Brain microvascular endothelial cell (primary cell): ENCODE results near the gene TCN1.
"Not testable (repeated sequence)": the region's sequence is repeated elsewhere in the genome, so short reads cannot be mapped to it uniquely, and the experiment has no call there.

Source experiments
- DNase-seq: peaks from one replicate; pipeline ENCODE4 v3.0.0-alpha.2; 2020
- H3K27ac ChIP-seq: fragments of 250-450 bp; sonication (Bioruptor Pico); 2 replicates; pipeline ENCODE4 v1.5.1; 2020; ENCODE audit warnings: mild to moderate bottlenecking, moderate library complexity
- H3K27me3 ChIP-seq: fragments of 250-450 bp; sonication (Bioruptor Pico); replicated peaks from 2 replicates; pipeline ENCODE4 v1.5.1; 2020; ENCODE audit warnings: mild to moderate bottlenecking
- H3K36me3 ChIP-seq: fragments of 250-450 bp; sonication (Bioruptor Pico); replicated peaks from 2 replicates; pipeline ENCODE4 v1.5.1; 2020; ENCODE audit warnings: mild to moderate bottlenecking
- H3K4me3 ChIP-seq: 2 replicates; pipeline ENCODE4 v1.5.1; 2011; ENCODE audit warnings: low read depth, mild to moderate bottlenecking, control low read depth, low read length, moderate library complexity
- in situ Hi-C: cut with HindIII; loops from 2 replicates; pipeline ENCODE4 v1.10.0; 2017; ENCODE audit warnings: low sequenced_read_pairs, low pct_ligation_motif_present
- TF ChIP-seq, protein P1 (sequence below): IDR thresholded peaks from 2 replicates; pipeline ENCODE4 v1.5.1; 2011; ENCODE audit warnings: low read depth, mild to moderate bottlenecking, moderate library complexity, low read length, control low read depth, inconsistent platforms; ENCODE audit errors: missing control alignments

Gene TCN1

GRCh38 chr11:59822989-59823566, 43.2 kb downstream of the TCN1 start:
- H3K27me3 ChIP-seq: no peaks in the 10 kb centered on the region
- no peaks in the 10 kb centered on the region for H3K36me3 ChIP-seq
- peak; percentile 69 for DNase-seq
- no peak overlapping the region for H3K27ac ChIP-seq
- no peak overlapping the region for H3K4me3 ChIP-seq
- TF ChIP-seq, protein P1, sequence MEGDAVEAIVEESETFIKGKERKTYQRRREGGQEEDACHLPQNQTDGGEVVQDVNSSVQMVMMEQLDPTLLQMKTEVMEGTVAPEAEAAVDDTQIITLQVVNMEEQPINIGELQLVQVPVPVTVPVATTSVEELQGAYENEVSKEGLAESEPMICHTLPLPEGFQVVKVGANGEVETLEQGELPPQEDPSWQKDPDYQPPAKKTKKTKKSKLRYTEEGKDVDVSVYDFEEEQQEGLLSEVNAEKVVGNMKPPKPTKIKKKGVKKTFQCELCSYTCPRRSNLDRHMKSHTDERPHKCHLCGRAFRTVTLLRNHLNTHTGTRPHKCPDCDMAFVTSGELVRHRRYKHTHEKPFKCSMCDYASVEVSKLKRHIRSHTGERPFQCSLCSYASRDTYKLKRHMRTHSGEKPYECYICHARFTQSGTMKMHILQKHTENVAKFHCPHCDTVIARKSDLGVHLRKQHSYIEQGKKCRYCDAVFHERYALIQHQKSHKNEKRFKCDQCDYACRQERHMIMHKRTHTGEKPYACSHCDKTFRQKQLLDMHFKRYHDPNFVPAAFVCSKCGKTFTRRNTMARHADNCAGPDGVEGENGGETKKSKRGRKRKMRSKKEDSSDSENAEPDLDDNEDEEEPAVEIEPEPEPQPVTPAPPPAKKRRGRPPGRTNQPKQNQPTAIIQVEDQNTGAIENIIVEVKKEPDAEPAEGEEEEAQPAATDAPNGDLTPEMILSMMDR: peak; percentile 72
- in situ Hi-C loops: no loop called here

DNA sequence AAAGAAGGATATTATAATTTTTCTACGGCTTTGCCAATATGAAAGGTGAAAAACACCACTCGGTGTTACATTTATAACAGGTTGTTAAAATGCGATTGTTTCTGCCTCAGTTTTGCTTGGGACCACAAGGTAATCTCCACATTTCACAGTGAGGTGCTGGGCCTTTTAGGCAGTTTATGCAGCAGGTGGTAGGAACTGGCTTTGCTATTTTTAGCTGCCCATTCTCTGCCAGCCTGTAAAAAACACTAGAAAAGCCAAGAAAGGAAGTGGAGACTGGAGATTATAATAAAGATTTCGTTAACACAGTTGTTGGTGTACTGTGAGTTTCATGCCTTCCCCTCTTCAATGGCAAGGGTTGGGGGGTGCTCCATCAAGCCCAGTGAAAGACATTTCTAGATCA, 47.7 kb downstream of the TCN1 start:
- in situ Hi-C loops: no loop called here
- no peak for DNase-seq
- Histone ChIP-seq H3K27me3 (no peaks in the 10 kb centered on the region), H3K27ac (no peak overlapping the region), H3K36me3 (no peaks in the 10 kb centered on the region), H3K4me3 (no peak overlapping the region)
- TF ChIP-seq, protein P1: no peak

DNA sequence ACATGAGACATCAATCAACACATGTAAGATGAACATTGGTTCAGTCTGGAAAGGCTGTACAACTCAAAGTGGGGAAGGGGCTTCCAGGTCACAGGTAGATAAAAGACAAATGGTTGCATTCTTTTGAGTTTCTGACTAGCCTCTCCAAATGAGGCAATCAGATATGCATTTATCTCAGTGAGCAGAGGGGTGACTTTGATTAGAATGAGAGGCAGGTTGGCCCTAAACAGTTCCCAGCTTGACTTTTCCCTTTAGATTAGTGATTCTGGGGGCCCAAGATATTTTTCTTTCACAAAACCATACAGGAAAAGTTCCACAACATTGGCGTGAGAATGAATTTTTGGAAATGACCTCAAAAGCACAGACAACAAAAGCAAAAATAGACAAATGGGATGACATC, 49.9 kb downstream of the TCN1 start:
- in situ Hi-C loops, DNase-seq, H3K36me3 ChIP-seq, H3K27ac ChIP-seq, H3K4me3 ChIP-seq, H3K27me3 ChIP-seq: not testable (repeated sequence)

DNA sequence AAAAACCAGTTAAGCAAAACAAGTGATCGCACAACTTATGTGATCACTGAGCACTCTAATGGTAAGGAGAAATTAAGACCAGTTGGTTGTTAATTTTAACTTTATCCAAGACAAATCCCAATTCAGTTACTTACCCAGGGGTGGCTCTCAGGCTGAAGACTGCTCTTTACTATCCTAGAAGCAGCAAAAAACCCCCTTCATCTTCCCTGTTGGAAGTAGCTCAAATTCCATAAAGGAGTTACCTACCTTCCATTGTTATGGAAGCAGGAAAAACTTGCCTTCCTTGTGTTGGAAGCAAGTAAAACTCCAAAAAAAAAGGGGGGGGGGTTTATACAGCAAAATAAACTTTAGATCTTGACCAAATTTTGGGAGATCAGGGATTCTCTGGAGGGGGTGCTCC, 50.5 kb downstream of the TCN1 start:
- TF ChIP-seq, protein P1: no peak
- no peak for DNase-seq
- no peak overlapping the region for H3K4me3 ChIP-seq
- H3K27ac ChIP-seq: no peak overlapping the region
- no peaks in the 10 kb centered on the region for H3K36me3 ChIP-seq
- no peaks in the 10 kb centered on the region for H3K27me3 ChIP-seq
- in situ Hi-C loops: no loop called here

GRCh38 chr11:59814021-59814420, 52.3 kb downstream of the TCN1 start:
- H3K27ac ChIP-seq: no peak overlapping the region
- DNase-seq: no peak
- no peaks in the 10 kb centered on the region for H3K36me3 ChIP-seq
- TF ChIP-seq, protein P1: no peak
- in situ Hi-C loops: no loop called here
- H3K27me3 ChIP-seq: no peaks in the 10 kb centered on the region
- no peak overlapping the region for H3K4me3 ChIP-seq

DNA sequence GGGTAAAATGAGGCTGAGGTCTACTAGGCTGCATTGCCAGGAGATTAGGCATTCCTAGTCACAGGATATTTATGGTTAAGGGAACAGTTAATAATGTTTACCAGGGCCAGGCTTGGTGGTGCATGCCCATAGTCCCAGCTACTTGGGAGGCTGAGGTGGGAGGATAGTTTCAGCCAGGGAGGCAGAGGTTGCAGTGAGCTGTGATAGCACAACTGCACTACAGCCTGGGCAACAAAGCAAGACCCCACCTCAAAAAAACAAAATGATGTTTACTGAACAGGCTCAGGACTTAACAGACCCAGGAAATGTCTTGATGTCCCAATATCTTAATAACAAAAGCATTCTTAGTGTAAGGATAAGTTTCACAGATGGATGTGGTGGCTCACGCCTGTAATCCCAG, 52.9 kb downstream of the TCN1 start:
- no peak overlapping the region for H3K27ac ChIP-seq
- in situ Hi-C loops: no loop called here
- H3K4me3 ChIP-seq: no peak overlapping the region
- no peak for DNase-seq
- no peaks in the 10 kb centered on the region for H3K27me3 ChIP-seq
- no peaks in the 10 kb centered on the region for H3K36me3 ChIP-seq
- TF ChIP-seq, protein P1: no peak
